ENCODE results near the gene NOL12.
"Not testable (repeated sequence)": the region's sequence is repeated elsewhere in the genome, so short reads cannot be mapped to it uniquely, and the experiment has no call there.

Gene NOL12

GRCh38 chr22:37679670-37680069 lies 6.5 kb upstream of the NOL12 start:
- no peak for DNase-seq (ENCODE audit: low spot score)

GRCh38 chr22:37680191-37680851 lies 5.8 kb upstream of the NOL12 start:
- no peak for DNase-seq (ENCODE audit: low spot score)

- DNase-seq (ENCODE audit: low spot score), result no peak
Measured at GRCh38 chr22:37681001-37681424, 5.1 kb upstream of the NOL12 start.

- DNase-seq (ENCODE audit: low spot score), result peak; percentile 78
Measured at GRCh38 chr22:37681556-37682049, 4.5 kb upstream of the NOL12 start.

- DNase-seq (ENCODE audit: low spot score), result no peak
Measured at GRCh38 chr22:37684803-37685615, 1.1 kb upstream of the NOL12 start.

- no peak for DNase-seq (ENCODE audit: low spot score)
Measured at GRCh38 chr22:37690407-37690806, 4.3 kb downstream of the NOL12 start.

- no peak for DNase-seq (ENCODE audit: low spot score)
Measured at GRCh38 chr22:37690901-37691504, 4.9 kb downstream of the NOL12 start.

- DNase-seq (ENCODE audit: low spot score), result no peak
Measured at GRCh38 chr22:37692627-37693285, 6.6 kb downstream of the NOL12 start.

GRCh38 chr22:37694131-37694530 lies 8.0 kb downstream of the NOL12 start:
- not testable (repeated sequence) for DNase-seq (ENCODE audit: low spot score)

GRCh38 chr22:37696260-37696656 lies 10.1 kb downstream of the NOL12 start:
- DNase-seq (ENCODE audit: low spot score), result not testable (repeated sequence)

- peak; percentile 99 for DNase-seq (ENCODE audit: low spot score)
Measured at GRCh38 chr22:37696657-37697537, 10.8 kb downstream of the NOL12 start, which contains the start of gene TRIOBP. Gene TRIOBP, plus strand, starts transcription at chr22:37697048. Its CDS starts 4,318 bp downstream, at chr22:37701366.

GRCh38 chr22:37697538-37697835 lies 11.3 kb downstream of the NOL12 start:
- no peak for DNase-seq (ENCODE audit: low spot score)

- DNase-seq (ENCODE audit: low spot score), result no peak
Measured at GRCh38 chr22:37701141-37701786, 15.1 kb downstream of the NOL12 start.

- DNase-seq (ENCODE audit: low spot score), result no peak
Measured at GRCh38 chr22:37703906-37704305, 17.8 kb downstream of the NOL12 start.

GRCh38 chr22:37704645-37705044 lies 18.5 kb downstream of the NOL12 start:
- DNase-seq (ENCODE audit: low spot score), result no peak

- no peak for DNase-seq (ENCODE audit: low spot score)
Measured at GRCh38 chr22:37705205-37705604, 19.1 kb downstream of the NOL12 start.

GRCh38 chr22:37708580-37709444 lies 22.7 kb downstream of the NOL12 start:
- no peak for DNase-seq (ENCODE audit: low spot score)

- DNase-seq (ENCODE audit: low spot score), result no peak
Measured at GRCh38 chr22:37709445-37709765, 23.3 kb downstream of the NOL12 start.

- DNase-seq (ENCODE audit: low spot score), result no peak
Measured at GRCh38 chr22:37710675-37711074, 24.5 kb downstream of the NOL12 start.

- no peak for DNase-seq (ENCODE audit: low spot score)
Measured at GRCh38 chr22:37711490-37711889, 25.3 kb downstream of the NOL12 start.

Measured in SK-N-DZ (cell line).